SK-N-MC (cell line): ENCODE measurements around the gene RNASE4.

Experiments
- EZH2 ChIP-seq: fragments of 200-600 bp; sonication (generic); IDR thresholded peaks from one replicate; pipeline ENCODE4 v1.6.1; 2017; ENCODE audit warnings: antibody characterized with exemption
- FOXP2 ChIP-seq: optimal IDR thresholded peaks from 2 replicates; pipeline ENCODE3; 2011; ENCODE audit warnings: mild to moderate bottlenecking, moderate library complexity; ENCODE audit not compliant: insufficient read depth; ENCODE audit errors: extremely low read length, control extremely low read depth
- POLR2AphosphoS5 ChIP-seq: IDR thresholded peaks from 2 replicates; pipeline ENCODE4 v1.6.1; 2012; ENCODE audit warnings: mild to moderate bottlenecking, low read depth, low read length, borderline replicate concordance

- TF ChIP-seq EZH2 (no peak), POLR2AphosphoS5 (no peak), FOXP2 (no peak)
Measured at GRCh38 chr14:20661197-20661596, 23.2 kb upstream of the RNASE4 start.
